DND-41 (cell line): ENCODE results near the gene TM4SF18.

Experiments
- EZH2 ChIP-seq: IDR thresholded peaks from 3 replicates; pipeline ENCODE4 v1.6.1; 2012; ENCODE audit warnings: borderline replicate concordance, low read depth, mild to moderate bottlenecking, moderate library complexity, low read length, inconsistent platforms; ENCODE audit not compliant: severe bottlenecking
- TF ChIP-seq, protein P1 (sequence below): IDR thresholded peaks from 2 replicates; pipeline ENCODE4 v1.5.1; 2012; ENCODE audit warnings: borderline replicate concordance, low read length, moderate library complexity, mild to moderate bottlenecking; ENCODE audit not compliant: poor library complexity, severe bottlenecking; ENCODE audit errors: extremely low read depth

DNA sequence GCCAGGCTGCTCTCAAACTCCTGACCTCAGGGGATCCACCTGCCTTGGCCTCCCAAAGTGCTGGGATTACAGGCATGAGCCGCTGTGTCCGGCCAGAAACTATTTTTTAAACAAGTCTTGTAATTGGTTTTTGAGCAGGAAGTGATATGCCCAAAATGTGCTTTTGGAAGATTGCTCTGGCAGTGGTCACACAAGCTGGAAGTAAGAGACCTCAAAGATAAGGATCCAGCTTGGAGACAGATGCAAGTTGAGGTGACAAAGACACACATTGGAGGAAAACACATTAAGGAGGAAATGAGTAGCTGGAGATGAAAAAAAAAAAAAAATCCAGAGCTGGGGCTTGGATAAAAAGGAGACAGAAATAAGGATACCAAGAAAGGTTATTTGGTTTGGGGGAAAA lies 6.3 kb downstream of the TM4SF18 start:
- TF ChIP-seq, protein P1, sequence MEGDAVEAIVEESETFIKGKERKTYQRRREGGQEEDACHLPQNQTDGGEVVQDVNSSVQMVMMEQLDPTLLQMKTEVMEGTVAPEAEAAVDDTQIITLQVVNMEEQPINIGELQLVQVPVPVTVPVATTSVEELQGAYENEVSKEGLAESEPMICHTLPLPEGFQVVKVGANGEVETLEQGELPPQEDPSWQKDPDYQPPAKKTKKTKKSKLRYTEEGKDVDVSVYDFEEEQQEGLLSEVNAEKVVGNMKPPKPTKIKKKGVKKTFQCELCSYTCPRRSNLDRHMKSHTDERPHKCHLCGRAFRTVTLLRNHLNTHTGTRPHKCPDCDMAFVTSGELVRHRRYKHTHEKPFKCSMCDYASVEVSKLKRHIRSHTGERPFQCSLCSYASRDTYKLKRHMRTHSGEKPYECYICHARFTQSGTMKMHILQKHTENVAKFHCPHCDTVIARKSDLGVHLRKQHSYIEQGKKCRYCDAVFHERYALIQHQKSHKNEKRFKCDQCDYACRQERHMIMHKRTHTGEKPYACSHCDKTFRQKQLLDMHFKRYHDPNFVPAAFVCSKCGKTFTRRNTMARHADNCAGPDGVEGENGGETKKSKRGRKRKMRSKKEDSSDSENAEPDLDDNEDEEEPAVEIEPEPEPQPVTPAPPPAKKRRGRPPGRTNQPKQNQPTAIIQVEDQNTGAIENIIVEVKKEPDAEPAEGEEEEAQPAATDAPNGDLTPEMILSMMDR, result no peak
- TF ChIP-seq EZH2, result no peak
